NOMO-1 (cell line): ENCODE measurements around the gene NOXA1.
"Not testable (repeated sequence)": the region's sequence is repeated elsewhere in the genome, so short reads cannot be mapped to it uniquely, and the experiment has no call there.

Experiments
- DNase-seq, 2 experiments: peaks; one replicate each; lab custom pipeline; 2025; ENCODE audit not compliant: unreplicated experiment in 2 of 2; lab: John Stamatoyannopoulos, UW

Gene NOXA1

DNA sequence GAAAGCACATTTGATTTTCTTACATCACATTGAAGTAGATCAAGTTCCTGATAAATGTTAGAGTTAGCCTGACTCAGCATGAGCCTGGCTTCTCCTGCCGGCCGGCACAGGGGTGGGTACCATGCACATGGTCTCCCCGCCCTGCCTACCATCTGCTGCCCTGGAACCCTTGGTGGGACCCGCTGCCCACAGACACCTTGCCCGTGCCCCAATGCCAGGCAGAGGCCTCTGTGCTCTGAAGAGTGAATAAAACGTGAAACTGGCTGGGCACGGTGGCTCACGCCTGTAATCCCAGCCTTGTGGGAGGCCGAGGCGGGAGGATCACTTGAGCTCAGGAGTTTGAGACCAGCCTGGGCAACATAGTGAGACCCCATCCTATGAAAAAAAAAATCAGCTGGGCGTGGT is 17.5 kb upstream of the NOXA1 start:
- no peak for DNase-seq

DNA sequence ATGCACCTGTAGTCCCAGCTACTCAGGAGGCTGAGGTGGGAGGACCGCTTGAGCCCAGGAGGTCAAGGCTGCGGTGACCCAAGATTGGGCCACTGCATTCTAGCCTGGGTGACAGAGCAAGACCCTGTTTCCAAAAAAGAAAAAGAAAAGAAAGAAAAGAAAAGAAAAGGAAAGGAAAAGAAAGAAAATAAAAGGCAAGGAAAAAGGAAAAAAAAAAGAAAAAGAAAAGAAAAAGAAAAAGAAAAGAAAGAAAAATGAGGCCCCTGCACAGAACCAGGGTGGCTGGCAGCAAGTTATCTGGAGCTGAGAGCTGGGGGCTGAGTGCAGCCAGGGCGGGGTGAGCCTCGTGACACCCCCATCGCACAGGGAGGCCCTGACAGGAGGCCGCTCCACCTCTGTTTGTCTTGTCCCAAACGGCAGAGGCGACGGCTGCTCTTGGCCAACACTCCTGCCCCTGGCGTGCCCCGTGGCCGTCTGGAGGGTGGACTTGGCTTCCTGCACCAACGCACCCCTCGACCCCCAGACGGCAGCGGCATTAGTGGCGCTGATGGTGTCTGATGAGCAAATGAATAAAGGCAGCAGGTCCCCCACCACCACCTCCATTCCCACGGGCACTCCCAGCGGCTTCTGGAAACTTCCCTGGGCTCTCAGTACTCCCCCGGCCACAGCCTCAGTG is 17.0 kb upstream of the NOXA1 start:
- no peak for DNase-seq

DNA sequence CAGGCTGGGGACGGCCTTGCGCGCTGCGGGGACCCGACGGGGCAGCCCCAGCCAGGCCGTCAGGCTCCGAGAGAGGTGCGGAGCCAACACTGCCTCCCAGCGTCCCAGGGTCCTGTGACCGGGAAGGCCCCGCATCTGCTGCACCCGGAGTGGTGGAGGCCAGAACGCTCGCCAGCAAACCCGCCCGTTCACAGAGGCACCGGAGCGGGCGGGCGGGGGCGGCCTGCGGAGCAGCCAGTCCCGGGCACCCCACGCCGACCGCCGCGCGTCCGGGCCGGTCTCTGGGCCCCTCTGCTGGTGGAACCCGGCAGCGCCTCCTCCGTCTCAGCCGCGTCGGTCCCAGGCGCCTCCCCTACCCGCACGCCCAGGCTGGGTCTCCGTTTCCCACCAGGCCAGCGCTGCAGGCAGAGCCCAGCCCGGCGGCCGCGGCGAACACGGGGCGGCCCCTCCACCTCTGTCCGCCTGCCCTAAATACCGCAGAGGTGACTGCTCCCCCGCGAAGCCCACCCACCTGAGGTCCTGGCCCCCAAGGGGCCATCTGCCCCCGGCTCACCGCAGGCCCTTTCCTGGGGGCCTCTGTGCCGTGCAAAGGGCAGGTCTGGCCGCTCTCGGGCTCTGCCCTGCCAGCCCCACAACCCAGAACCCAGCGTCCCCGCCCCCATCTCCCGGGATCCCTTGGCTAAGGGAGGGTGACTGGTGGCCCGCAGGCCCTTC is 16.2 kb upstream of the NOXA1 start:
- peak; percentile 58 to 63 for DNase-seq

DNA sequence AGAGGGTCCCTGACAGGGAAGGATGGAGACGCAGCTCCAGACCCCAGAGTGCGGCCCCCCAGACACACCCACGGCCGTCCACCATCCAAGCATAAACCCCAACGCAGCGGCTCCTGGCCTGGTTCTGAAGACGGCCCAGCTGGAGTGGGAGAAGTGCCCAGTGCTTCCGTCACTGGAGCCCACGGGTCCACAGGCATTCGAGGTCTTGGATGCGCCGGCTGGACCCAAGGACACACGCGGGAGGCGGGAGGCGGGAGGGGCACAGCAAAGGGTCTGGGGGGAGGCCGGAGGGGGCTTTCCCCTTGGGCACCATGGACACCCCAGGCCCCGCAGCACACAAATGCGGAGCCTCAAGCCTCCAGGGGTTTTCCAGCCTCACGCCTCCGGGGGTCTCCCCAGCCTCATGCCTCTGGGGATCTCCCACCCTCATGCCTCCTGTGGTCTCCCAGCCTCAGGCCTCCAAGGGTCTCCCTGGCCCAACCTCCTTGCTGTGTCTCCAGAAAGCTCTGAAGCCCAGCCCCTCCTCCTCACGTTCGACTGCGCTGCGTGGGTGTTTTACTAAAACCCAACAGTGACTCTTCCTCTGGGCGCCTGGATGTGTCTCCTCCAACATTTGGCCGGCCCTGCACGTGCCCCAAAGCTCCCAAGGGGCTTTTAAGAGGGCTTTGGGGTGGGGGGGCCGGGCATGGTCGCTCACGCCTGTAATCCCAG is 15.4 kb upstream of the NOXA1 start:
- no peak for DNase-seq

DNA sequence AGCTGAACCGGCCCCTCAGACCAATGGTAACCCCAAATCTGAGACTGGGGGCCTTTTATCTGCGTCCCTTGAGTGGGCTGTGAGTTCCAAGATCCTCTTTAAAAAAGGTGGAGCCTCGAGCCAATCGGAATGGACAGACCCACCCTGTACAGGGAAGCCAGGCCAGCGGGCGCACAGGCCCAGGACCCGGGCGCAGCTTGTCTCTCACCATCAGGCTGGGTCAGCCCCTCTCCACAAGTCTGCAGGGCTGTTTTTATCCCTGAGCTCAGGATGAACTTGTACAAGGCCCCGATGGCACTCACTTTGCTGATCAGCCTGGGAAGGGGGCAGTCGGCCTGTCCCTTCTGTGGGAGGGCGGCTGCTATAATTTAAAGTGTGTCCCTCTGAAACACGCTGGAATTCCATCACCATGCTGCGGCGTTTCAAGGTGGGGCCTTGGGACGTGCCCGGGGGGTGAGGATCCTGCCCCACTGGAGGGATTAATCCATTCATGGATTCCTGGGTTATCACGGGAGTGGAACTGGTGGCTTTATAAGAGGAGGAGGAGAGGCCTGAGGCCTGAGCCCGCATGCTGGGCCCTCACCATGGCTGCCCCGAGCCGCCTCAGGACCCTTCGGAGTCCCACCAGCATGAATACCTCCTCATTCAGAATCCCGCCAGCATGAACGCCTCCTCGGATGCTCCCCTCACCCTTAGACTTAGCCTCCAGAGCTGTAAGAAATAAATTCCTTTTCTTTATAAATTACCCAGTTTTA is 14.4 kb upstream of the NOXA1 start:
- no peak for DNase-seq

DNA sequence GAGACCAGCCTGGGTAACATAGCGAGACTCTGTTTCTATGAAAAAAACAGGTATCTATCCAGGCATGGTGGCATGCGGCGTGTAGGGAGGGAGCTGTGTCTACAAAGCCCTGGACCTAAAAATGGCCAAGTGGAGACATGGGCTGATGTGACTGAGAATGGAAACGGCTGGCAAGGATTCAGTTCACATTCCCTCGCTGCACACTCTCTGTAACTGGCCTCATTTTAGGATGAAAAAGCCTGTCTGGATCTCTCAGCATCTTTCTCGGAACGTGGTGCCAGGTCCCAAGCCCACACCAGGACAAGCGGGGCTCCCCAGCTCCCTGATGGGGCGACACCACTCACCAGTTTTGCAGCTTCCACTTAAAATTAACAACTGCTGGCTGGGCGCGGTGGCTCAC is 13.7 kb upstream of the NOXA1 start:
- DNase-seq, result no peak

DNA sequence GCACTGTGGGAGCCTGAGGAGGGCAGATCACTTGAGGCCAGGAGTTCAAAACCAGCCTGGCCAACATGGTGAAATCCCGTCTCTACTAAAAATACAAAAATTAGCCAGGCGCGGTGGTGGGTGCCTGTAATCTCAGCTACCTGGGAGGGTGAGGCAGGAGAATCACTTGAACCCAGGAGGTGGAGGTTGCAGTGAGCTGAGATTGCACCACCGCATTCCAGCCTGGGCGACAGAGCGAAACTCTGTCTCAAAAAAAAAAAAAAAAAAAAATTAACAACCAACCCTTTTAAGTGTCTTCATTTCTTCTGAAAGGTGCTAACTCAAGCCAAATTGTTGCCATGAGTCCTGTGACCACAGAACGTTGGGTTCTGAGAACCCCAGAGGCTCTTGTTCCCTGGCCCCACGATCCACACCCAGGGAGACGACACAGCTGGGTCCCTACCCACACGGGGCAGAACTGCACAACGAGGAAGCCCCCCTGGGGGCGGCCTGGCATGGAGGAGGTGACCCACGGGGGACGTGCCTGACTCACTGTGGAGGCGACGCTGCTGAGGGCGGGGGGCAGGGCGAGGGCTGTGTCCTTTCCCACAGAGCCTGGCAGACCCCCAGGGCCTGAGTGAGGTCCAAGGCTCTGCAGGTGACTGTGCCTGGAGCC is 12.8 kb upstream of the NOXA1 start:
- not testable (repeated sequence) for DNase-seq

DNA sequence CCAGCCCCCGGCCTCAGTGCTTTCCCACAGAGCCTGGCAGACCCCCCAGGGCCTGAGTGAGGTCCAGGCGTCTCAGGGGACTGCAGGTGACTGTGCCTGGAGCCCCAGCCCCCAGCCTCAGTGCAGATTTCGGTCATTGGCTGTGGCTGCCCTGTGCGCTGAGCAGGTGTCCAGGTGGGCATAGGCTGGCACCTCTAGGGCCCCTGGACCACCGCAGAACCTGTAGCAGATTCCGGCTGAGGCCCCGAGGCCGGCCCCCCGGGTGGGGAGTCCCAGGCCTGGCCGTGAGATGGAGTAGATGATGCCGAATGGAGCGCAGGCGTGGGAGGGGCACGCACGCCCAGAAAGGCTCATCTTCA is 12.3 kb upstream of the NOXA1 start:
- DNase-seq, result no peak

GRCh38 chr9:137411260-137411644 is 11.9 kb upstream of the NOXA1 start:
- DNase-seq, result no peak

DNA sequence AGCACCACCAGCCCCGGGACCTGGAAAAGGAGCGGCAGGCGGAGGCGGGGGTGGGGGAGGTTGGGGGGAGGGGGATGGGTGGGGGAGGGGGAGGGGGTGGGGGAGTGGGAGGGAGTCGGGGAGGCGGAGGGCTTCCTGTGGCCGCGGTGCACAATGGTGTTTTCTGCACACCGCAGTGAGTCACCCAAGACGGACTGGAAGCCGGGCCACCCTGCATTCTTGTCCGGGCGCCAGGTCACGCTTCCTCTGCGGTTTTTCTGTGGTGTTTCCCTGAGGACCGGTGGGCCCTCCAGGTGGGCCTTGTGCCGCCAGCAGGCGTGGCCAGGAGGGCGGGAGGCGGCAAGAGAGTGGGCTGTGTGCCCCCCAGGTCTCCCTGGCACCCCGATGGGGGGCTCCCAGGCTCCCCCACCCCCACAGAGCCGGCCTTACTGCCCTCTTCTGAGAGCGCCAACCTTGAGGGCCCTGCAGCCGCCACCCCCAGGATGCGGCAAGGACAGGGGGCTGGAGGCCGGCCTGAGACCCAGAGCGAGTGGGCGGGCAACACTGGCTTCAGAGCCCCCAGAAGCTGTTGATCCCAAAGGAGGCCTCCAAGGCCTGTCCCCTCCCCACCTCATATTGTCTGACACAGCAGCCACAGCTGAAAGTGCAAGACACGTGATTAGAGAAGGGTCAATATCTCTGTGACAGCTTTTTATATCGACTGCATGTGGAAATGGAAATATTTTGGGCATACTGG is 11.4 kb upstream of the NOXA1 start:
- DNase-seq, result peak; percentile 68 to 70

DNA sequence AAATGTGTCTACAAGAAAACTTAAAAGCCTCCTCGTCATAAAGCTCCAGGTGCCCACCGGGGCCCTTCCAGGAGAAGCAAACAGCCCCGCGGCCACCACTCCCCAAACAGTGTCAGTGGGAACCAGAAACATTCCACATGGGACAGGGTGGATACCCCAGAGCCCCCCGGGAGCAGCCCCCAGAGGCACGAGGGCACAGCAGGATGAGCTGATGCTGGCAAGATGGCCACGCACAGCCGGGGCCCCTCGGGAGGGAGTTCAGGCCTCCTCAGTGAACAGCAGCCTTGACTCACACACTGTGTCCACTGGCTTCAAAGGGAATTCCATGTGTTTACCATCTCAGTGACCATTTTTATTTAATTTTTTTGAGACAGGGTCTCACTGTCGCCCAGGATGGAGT is 10.8 kb upstream of the NOXA1 start:
- no peak for DNase-seq

GRCh38 chr9:137415451-137415850 is 7.7 kb upstream of the NOXA1 start:
- DNase-seq, result no peak

DNA sequence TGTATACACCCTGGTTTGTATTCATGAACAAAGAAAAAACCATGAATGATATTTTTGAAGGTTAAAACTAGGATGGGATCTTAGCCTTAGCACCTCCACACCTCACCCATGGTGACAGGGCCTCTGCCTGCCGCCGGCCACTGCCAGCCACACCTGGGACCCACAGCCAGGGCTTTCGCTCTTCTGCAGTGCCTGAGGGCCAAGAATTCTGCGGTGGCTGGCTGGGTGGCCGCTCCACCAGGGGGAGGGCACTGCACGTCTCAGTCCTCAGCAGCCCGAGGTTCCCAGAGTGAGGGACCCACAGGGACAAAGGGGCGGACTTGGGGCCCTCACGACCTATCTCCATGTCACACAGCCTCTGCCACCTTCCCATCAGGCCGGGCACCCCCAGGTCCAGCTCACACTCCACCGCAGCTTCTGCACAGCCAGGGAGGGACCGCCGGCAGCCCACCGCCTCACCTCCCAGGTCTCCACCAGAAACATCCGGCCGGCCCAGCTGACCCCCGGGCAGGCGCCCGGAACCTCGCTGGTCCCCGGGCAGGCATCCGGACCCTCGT is 7.1 kb upstream of the NOXA1 start:
- no peak for DNase-seq

DNA sequence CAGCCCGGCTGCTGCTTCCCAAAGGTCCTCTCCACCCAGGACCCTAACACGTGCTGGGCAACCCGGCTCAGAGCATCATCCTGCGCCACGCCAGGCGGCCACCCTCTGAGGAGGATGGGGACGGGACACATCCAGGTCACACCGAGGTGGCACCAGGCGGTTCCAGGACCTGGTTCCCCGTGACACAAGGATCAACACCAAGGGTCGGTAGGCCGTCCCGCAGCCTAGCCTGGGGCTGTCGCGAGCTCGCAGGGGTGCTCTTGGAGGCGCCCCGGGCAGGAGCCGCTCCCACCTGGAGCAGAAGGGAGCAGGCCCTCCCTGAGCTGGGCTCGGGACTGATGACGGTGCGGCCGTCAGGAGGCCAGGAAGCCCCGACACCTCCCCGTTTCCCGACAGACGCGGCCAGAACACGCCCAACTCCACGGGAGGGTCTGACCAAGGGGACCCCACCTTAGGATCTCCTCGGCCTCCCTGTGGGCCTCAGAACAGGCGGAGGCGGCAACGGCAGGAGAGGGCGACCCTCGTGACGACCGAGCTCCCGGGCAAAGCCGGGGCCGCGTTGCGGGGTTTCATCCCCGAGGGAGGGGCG is 6.5 kb upstream of the NOXA1 start:
- DNase-seq, result no peak

DNA sequence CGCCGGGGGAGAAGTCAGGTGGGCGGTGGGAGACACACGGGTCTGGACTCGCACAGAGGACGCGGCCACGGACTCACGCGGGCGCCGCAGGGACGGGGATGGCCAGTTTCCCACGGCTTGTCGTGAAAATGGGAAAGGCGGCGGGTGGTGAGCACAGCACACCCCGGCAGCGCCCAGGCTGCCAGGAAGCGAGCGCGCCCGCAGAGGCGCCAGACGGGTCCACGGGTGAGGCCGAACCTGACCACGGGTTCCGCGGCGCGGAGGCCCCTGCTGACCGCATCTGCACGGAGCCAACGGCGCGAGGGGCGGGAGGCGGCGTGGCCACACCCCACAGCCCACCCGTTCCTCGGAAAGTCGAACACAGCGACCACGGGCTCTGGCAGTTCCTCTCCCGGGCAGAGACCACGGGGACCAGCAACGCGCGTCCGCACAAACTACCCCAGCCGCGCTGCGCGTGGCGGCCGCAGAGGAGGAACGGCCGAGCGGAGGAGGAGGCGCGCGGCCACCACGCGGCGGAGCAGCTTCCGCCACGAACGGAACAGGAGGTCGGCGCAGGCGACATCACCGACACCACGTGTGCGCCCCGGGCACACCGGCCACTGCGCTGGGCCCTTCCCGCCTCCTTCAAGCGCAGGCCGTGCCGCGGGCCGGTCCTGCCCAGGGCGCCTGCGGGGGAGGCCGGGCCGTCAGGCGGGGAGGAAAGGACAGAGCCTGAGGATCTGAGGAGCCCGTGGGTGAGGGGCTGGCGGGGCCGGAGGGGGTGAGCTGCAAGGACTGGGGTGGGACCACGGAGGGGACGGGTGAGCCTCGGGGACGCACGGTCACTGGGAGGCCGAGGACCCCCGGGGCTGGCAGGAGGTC is 5.8 kb upstream of the NOXA1 start:
- DNase-seq, result peak; percentile 57 to 76

- DNase-seq, result no peak
These were observed 1.2 kb upstream of the NOXA1 start for GRCh38 chr9:137421838-137422603.

- DNase-seq, result peak; percentile 36 to 57
These were observed 510 bp downstream of the NOXA1 start for GRCh38 chr9:137423514-137424291.
